ENCODE measurements around the gene UBAP2L.

- TF ChIP-seq CTCF (conservative IDR thresholded peaks at IDR 0.05; ENCODE audit: low read depth in 2 of 2) (no peak), EZH2phosphoT487 (IDR thresholded peaks at IDR 0.05; ENCODE audit: unreplicated experiment) (no peak), JUNB (IDR thresholded peaks at IDR 0.05; ENCODE audit: unreplicated experiment) (no peak), POLR2AphosphoS5 (IDR thresholded peaks at IDR 0.05; ENCODE audit: low read depth) (no peak), EZH2 (IDR thresholded peaks at IDR 0.05; ENCODE audit: low read depth, unreplicated experiment) (no peak), REST (IDR thresholded peaks at IDR 0.05; ENCODE audit: unreplicated experiment) (no peak), CREB1 (CRISPR knock-in tag; IDR thresholded peaks at IDR 0.05; ENCODE audit: low read depth) (no peak), NANOG (IDR thresholded peaks at IDR 0.05; ENCODE audit: borderline replicate concordance) (no peak), ETS1 (IDR thresholded peaks at IDR 0.05) (no peak), ZNF331 (CRISPR knock-in tag; IDR thresholded peaks at IDR 0.05; ENCODE audit: low read depth) (no peak)
Measured at GRCh38 chr1:154191990-154192461, 28.7 kb upstream of the UBAP2L start, which contains the start of gene TPM3.

Measured in GM23338 (cell line).